IMR-90 (cell line): ENCODE measurements around the gene THRB. TPM values are rescaled to one million over a fixed set of nuclear protein-coding genes. Genes with fewer than 3 reads are reported as not detected.

Experiments
- ATAC-seq: fragments of 200-7000 bp; cut with Tn5 transposase; 2 replicates; pipeline ENCODE4 v1.9.1; 2020; ENCODE audit warnings: low read depth, mild to moderate bottlenecking, moderate library complexity
- BruUV-seq: library from RNA; stranded (reverse); fragments of 400-500 nt; replicated peaks from 2 replicates; lab custom pipeline; 2021; lab: Mats Ljungman, UMichigan
- CTCF ChIA-PET: fragments of 300-600 bp; formaldehyde crosslinking; extraction: SDS; loops from one replicate; lab custom pipeline; 2021; ENCODE audit warnings: antibody characterized with exemption; lab: Yijun Ruan, JAX
- POLR2A ChIA-PET: fragments of 300-600 bp; sonication (Branson Sonifier 250); formaldehyde crosslinking; loops from one replicate; lab custom pipeline; 2022; ENCODE audit warnings: antibody characterized with exemption; ENCODE audit not compliant: unreplicated experiment; lab: Charles Lee
- DNase-seq: peaks from one replicate; pipeline ENCODE4 v3.0.0; 2013
- H2AFZ ChIP-seq: replicated peaks from 2 replicates; pipeline ENCODE3; 2013; ENCODE audit warnings: low read length, mild to moderate bottlenecking; ENCODE audit not compliant: poor library complexity
- H2AK5ac ChIP-seq: 2 replicates; pipeline ENCODE4 v1.6.1; 2013; ENCODE audit warnings: low read depth, low read length, inconsistent platforms
- H2AK9ac ChIP-seq: replicated peaks from 2 replicates; pipeline ENCODE3; 2013; ENCODE audit warnings: mild to moderate bottlenecking, low read depth, low read length, moderate library complexity; ENCODE audit not compliant: poor library complexity
- H2BK120ac ChIP-seq: 2 replicates; pipeline ENCODE4 v1.6.1; 2013; ENCODE audit warnings: low read depth, low read length, inconsistent platforms
- H2BK15ac ChIP-seq: 3 replicates; pipeline ENCODE4 v1.6.1; 2013; ENCODE audit warnings: low read depth, low read length, inconsistent platforms
- H2BK20ac ChIP-seq: 2 replicates; pipeline ENCODE4 v1.6.1; 2013; ENCODE audit warnings: low read depth, mild to moderate bottlenecking, inconsistent platforms, low read length, moderate library complexity
- H2BK5ac ChIP-seq: 2 replicates; pipeline ENCODE4 v1.6.1; 2013; ENCODE audit warnings: mild to moderate bottlenecking, low read depth, low read length, inconsistent platforms; ENCODE audit not compliant: poor library complexity, severe bottlenecking
- H3K14ac ChIP-seq: replicated peaks from 2 replicates; pipeline ENCODE4 v1.6.1; 2013; ENCODE audit warnings: low read depth, low read length, inconsistent platforms
- H3K18ac ChIP-seq: 2 replicates; pipeline ENCODE4 v1.6.1; 2013; ENCODE audit warnings: low read depth, low read length, control low read depth
- H3K23ac ChIP-seq: 2 replicates; pipeline ENCODE4 v1.6.1; 2013; ENCODE audit warnings: low read depth, low read length, inconsistent platforms
- H3K27ac ChIP-seq: 2 replicates; pipeline ENCODE4 v1.5.1; 2013; ENCODE audit warnings: mild to moderate bottlenecking, control low read depth, low read length; ENCODE audit not compliant: insufficient read depth
- H3K27me3 ChIP-seq: 2 replicates; pipeline ENCODE4 v1.6.1; 2013; ENCODE audit warnings: low read length; ENCODE audit not compliant: control insufficient read depth, insufficient read depth
- H3K36me3 ChIP-seq: 2 replicates; pipeline ENCODE4 v1.6.1; 2013; ENCODE audit warnings: low read length, mixed read lengths; ENCODE audit not compliant: control insufficient read depth, insufficient read depth
- H3K4ac ChIP-seq: 2 replicates; pipeline ENCODE4 v1.6.1; 2013; ENCODE audit warnings: low read depth, low read length, inconsistent platforms
- H3K4me1 ChIP-seq: 2 replicates; pipeline ENCODE4 v1.6.1; 2013; ENCODE audit warnings: low read length, mixed read lengths; ENCODE audit not compliant: control insufficient read depth, insufficient read depth
- H3K4me2 ChIP-seq: 2 replicates; pipeline ENCODE4 v1.6.1; 2013; ENCODE audit warnings: low read depth, mild to moderate bottlenecking, control low read depth, low read length, moderate library complexity
- H3K4me3 ChIP-seq: 2 replicates; pipeline ENCODE4 v1.5.1; 2013; ENCODE audit warnings: low read depth, mild to moderate bottlenecking, control low read depth, low read length, moderate library complexity; ENCODE audit not compliant: insufficient read depth
- H3K56ac ChIP-seq: 2 replicates; pipeline ENCODE4 v1.6.1; 2013; ENCODE audit warnings: low read length, inconsistent platforms; ENCODE audit not compliant: insufficient read depth; ENCODE audit errors: extremely low read depth
- H3K79me1 ChIP-seq, 2 experiments: 2 replicates each; pipeline ENCODE4 v1.6.1; 2013; ENCODE audit warnings: low read length in 2 of 2, inconsistent platforms in 1 of 2, low read depth in 1 of 2
- H3K9ac ChIP-seq: 2 replicates; pipeline ENCODE4 v1.6.1; 2013; ENCODE audit warnings: low read depth, low read length, control low read depth
- H3K9me1 ChIP-seq: 2 replicates; pipeline ENCODE4 v1.6.1; 2013; ENCODE audit warnings: low read length, inconsistent platforms; ENCODE audit not compliant: insufficient read depth
- H3K9me3 ChIP-seq: 2 replicates; pipeline ENCODE4 v1.6.1; 2013; ENCODE audit warnings: low read length; ENCODE audit not compliant: control insufficient read depth, insufficient read depth
- H4K20me1 ChIP-seq: 2 replicates; pipeline ENCODE4 v1.6.1; 2013; ENCODE audit warnings: low read length, inconsistent platforms; ENCODE audit not compliant: insufficient read depth
- H4K5ac ChIP-seq: 2 replicates; pipeline ENCODE4 v1.6.1; 2013; ENCODE audit warnings: mild to moderate bottlenecking, low read depth, low read length, control low read depth
- H4K8ac ChIP-seq, 2 experiments: 2 replicates each; pipeline ENCODE4 v1.6.1; 2013; ENCODE audit warnings: low read depth in 2 of 2, low read length in 2 of 2, control low read depth in 1 of 2, inconsistent platforms in 1 of 2
- H4K91ac ChIP-seq: 2 replicates; pipeline ENCODE4 v1.6.1; 2013; ENCODE audit warnings: low read depth, low read length, inconsistent platforms; ENCODE audit not compliant: insufficient read depth
- CEBPB ChIP-seq: IDR thresholded peaks from 2 replicates; pipeline ENCODE4 v1.6.1; 2012; ENCODE audit warnings: low read depth, low read length, improper control_type of control experiment
- WGBS, 2 experiments: methylation state at CpG; one replicate each; pipeline versions ENCODE4 v1.1.5 to v1.1.7; 2013; ENCODE audit warnings: missing lambda C conversion rate in 2 of 2; ENCODE audit not compliant: insufficient read length in 1 of 2; ENCODE audit errors: extremely low coverage in 2 of 2; 5-methylcytosine and 5-hydroxymethylcytosine counted together
- dilution Hi-C: fragments of 300-500 bp; cut with HindIII; formaldehyde crosslinking; loops from one replicate; pipeline ENCODE4 v1.14.3; 2018; ENCODE audit warnings: low sequenced_read_pairs; ENCODE audit not compliant: unreplicated experiment
- in situ Hi-C: fragments of 300-500 bp; cut with MboI; formaldehyde crosslinking; loops from 3 replicates; pipeline ENCODE4 v1.14.3; 2019; ENCODE audit warnings: low sequenced_read_pairs, inconsistent platforms, mixed read lengths
- intact Hi-C: fragments of 100-400 bp; cut with micrococcal nuclease; formaldehyde crosslinking; loops from 2 replicates; pipeline ENCODE4 v1.10.0; 2022
- polyA plus RNA-seq, 3 experiments: library from polyadenylated mRNA; depleted of rRNA; stranded (reverse); fragments of >200 nt; gene quantifications; 2 replicates each; pipeline ENCODE4 v1.2.3, GENCODE V29; 2012; ENCODE audit warnings: low replicate concordance in 1 of 3
- total RNA-seq: library from RNA; depleted of rRNA; stranded (reverse); fragments of >200 nt; gene quantifications from 2 replicates; pipeline ENCODE4 v1.2.3, GENCODE V29; 2012
- TF ChIP-seq, protein P1 (sequence below): fragments of 150-350 bp; IDR thresholded peaks from 2 replicates; pipeline ENCODE4 v1.6.1; 2017; ENCODE audit warnings: mild to moderate bottlenecking, antibody characterized with exemption, low read length, low read depth

Gene THRB
- total and polyA plus RNA-seq, 2 of the 4 experiments (the other 2 are of a cell fraction): under 0.01 TPM; not detected in 1

DNA sequence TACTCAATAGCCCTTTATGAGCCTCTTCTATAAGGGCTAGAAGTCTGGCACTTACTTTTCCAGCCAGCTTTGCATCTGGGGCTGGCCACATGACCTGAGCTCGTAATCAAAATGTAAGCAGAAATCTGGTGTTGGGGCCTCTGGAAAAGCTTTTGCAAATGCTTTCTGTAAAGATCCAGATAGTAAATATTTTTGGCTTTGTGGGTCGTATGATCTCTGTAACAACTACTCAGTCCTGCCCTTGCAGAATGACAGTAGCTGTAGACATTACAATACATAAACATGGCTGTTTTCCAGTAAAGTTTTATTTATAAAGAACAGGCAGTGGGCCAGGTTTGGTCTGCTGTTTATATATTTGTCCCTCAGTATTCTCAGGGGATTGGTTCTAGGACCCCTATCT lies 46.2 kb upstream of the THRB start:
- no peak overlapping the region for H4K91ac ChIP-seq
- H3K27ac ChIP-seq: no peak overlapping the region
- H3K36me3 ChIP-seq: no peaks in the 10 kb centered on the region
- no peaks in the 10 kb centered on the region for H4K20me1 ChIP-seq
- no peak overlapping the region for H4K8ac ChIP-seq
- H3K9ac ChIP-seq: no peak overlapping the region
- no peak overlapping the region for H3K23ac ChIP-seq
- no peak overlapping the region for H2AK5ac ChIP-seq
- H4K5ac ChIP-seq: no peak overlapping the region
- no CpG with 5 or more reads among the region's 2 CpGs for WGBS, 2 experiments
- H3K4me2 ChIP-seq: no peak overlapping the region
- H3K9me1 ChIP-seq: no peaks in the 10 kb centered on the region
- ChIA-PET CTCF (no interaction called here), POLR2A (no interaction called here)
- H3K79me1 ChIP-seq: no peaks in the 10 kb centered on the region
- H3K18ac ChIP-seq: no peak overlapping the region
- no peaks in the 10 kb centered on the region for H3K9me3 ChIP-seq
- no peak overlapping the region for H3K4me3 ChIP-seq
- no peak overlapping the region for H2AK9ac ChIP-seq
- H2BK20ac ChIP-seq: no peak overlapping the region
- H3K56ac ChIP-seq: no peak overlapping the region
- H3K4me1 ChIP-seq: no peaks in the 10 kb centered on the region
- no peaks in the 10 kb centered on the region for H3K27me3 ChIP-seq
- no peak overlapping the region for H2BK15ac ChIP-seq
- BruUV-seq: no TSS peak
- in situ Hi-C loops (no loop called here), dilution Hi-C loops (no loop called here), intact Hi-C loops (no loop called here)
- no peak overlapping the region for H2BK5ac ChIP-seq
- H2AFZ ChIP-seq: no peak overlapping the region
- no peak overlapping the region for H2BK120ac ChIP-seq
- TF ChIP-seq CEBPB: no peak
- TF ChIP-seq, protein P1, sequence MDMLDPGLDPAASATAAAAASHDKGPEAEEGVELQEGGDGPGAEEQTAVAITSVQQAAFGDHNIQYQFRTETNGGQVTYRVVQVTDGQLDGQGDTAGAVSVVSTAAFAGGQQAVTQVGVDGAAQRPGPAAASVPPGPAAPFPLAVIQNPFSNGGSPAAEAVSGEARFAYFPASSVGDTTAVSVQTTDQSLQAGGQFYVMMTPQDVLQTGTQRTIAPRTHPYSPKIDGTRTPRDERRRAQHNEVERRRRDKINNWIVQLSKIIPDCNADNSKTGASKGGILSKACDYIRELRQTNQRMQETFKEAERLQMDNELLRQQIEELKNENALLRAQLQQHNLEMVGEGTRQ: no peak
- no peak overlapping the region for H3K14ac ChIP-seq
- ATAC-seq (no peak), DNase-seq (no peak)
- no peak overlapping the region for H3K4ac ChIP-seq
